ENCODE data around the gene CNNM1.

- TF ChIP-seq EP300 (IDR thresholded peaks at IDR 0.05) (no peak), POLR2AphosphoS5 (IDR thresholded peaks at IDR 0.05) (no peak), POLR2A (IDR thresholded peaks at IDR 0.05) (no peak), CTCF (IDR thresholded peaks at IDR 0.05) (no peak)
Observed at GRCh38 chr10:99339077-99339476, 9.9 kb downstream of the CNNM1 start.
